SJCRH30 (cell line): ENCODE measurements around the gene DAPK2. TPM values are rescaled to one million over a fixed set of nuclear protein-coding genes. Genes with fewer than 3 reads are reported as not detected.

ENCODE experiments used
- DNase-seq, 2 experiments: peaks; one replicate each; pipeline ENCODE4 v3.0.0-alpha.2; 2015 to 2020
- H3K27ac ChIP-seq: fragments of 250-450 bp; sonication (Bioruptor Pico); 2 replicates; pipeline ENCODE4 v1.5.1; 2020; ENCODE audit warnings: mild to moderate bottlenecking, moderate library complexity
- H3K27me3 ChIP-seq: fragments of 250-450 bp; sonication (Bioruptor Pico); 2 replicates; pipeline ENCODE4 v1.5.1; 2020; ENCODE audit warnings: mild to moderate bottlenecking, moderate library complexity
- H3K36me3 ChIP-seq: fragments of 250-450 bp; sonication (Bioruptor Pico); 2 replicates; pipeline ENCODE4 v1.5.1; 2020; ENCODE audit warnings: mild to moderate bottlenecking, moderate library complexity
- H3K4me1 ChIP-seq: fragments of 250-450 bp; sonication (Bioruptor Pico); 2 replicates; pipeline ENCODE4 v1.5.1; 2020; ENCODE audit warnings: mild to moderate bottlenecking, moderate library complexity
- H3K4me3 ChIP-seq: fragments of 250-450 bp; sonication (Bioruptor Pico); 2 replicates; pipeline ENCODE4 v1.5.1; 2020; ENCODE audit warnings: mild to moderate bottlenecking, moderate library complexity
- H3K9me3 ChIP-seq: fragments of 250-450 bp; sonication (Bioruptor Pico); replicated peaks from 2 replicates; pipeline ENCODE4 v1.5.1; 2020; ENCODE audit warnings: mild to moderate bottlenecking, moderate library complexity
- total RNA-seq: library from RNA; depleted of rRNA; stranded (reverse); fragments of >200 nt; shearing (Covaris generic); gene quantifications from 2 replicates; pipeline ENCODE4 v1.2.3, GENCODE V29; 2014; rRNA removed

The DAPK2 gene
- total RNA-seq, 1 experiment from 2014 or later = 0.85 TPM

DNA sequence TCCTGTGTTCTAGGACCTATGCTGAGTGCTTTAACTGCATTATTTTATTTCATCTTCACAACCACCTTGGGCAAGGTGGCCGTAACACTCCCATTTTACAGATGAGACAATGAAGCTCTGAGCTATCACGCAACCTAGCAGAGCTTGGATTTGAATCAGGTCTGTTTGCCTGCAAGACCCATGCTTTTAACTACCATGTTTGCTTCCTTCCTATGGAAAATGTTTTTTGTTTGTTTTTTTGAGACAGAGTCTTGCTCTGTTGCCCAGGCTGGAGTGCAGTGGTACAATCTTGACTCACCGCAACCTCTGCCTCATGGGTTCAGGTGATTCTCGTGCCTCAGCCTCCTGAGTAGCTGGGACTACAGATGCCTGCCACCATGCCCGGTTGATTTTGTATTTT, 187.8 kb downstream of the DAPK2 start:
- no peaks in the 10 kb centered on the region for H3K4me1 ChIP-seq
- H3K27me3 ChIP-seq = no peaks in the 10 kb centered on the region
- H3K27ac ChIP-seq = no peak overlapping the region
- no peaks in the 10 kb centered on the region for H3K9me3 ChIP-seq
- no peaks in the 10 kb centered on the region for H3K36me3 ChIP-seq
- no peak overlapping the region for H3K4me3 ChIP-seq
- DNase-seq = no peak

DNA sequence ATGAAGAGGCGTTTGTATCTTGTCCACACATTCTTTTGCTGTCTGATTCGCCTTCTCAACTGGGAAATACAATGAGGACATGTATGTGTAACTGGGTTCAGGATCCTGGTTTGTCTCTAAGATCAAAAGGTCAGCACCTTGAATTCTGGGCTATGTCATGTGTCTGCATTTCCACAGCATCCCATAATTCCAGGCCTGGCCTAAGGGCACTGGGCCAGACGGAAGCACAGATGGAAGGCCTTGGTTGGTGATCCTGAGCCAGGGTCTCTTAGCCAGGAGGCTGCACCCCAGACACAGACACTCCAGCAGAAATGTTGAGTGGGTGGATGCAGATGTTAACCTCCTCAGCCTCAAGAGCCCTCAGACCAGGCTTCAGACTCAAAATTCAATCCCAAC, 188.8 kb downstream of the DAPK2 start:
- no peak overlapping the region for H3K27ac ChIP-seq
- no peaks in the 10 kb centered on the region for H3K36me3 ChIP-seq
- no peaks in the 10 kb centered on the region for H3K27me3 ChIP-seq
- no peaks in the 10 kb centered on the region for H3K9me3 ChIP-seq
- no peak for DNase-seq
- no peak overlapping the region for H3K4me3 ChIP-seq
- H3K4me1 ChIP-seq = no peaks in the 10 kb centered on the region

Other genes with a start within 250 kb of the DAPK2 start
- gene HERC1, start 212.5 kb downstream of the DAPK2 start, total RNA-seq = 49.6 and 54.5 TPM in 2 replicates
- 126 and 143 TPM in 2 replicates for gene CIAO2A, start 47.4 kb upstream of the DAPK2 start, total RNA-seq
- gene SNX1, start 49.5 kb upstream of the DAPK2 start, total RNA-seq = 38.9 and 46.6 TPM in 2 replicates
- 1.5 and 1.6 TPM in 2 replicates for gene SNX22, start 105.2 kb upstream of the DAPK2 start, total RNA-seq
- 277 and 308 TPM in 2 replicates for gene PPIB, start 116.5 kb upstream of the DAPK2 start, total RNA-seq